B cell (primary cell): ENCODE results near the gene TSPAN15. TPM values are rescaled to one million over a fixed set of nuclear protein-coding genes. Genes with fewer than 3 reads are reported as not detected.

Source experiments
- ATAC-seq: fragments of 200-7000 bp; cut with Tn5 transposase; one replicate; pipeline ENCODE4 v1.10.0; 2021; ENCODE audit warnings: low read depth, mild to moderate bottlenecking, moderate number of reproducible peaks, moderate library complexity
- CTCF ChIA-PET: fragments of 350-600 bp; sonication (Branson Sonifier 250); formaldehyde crosslinking; loops from one replicate; lab custom pipeline; 2021; ENCODE audit warnings: antibody characterized with exemption, inconsistent platforms; lab: Charles Lee
- POLR2A ChIA-PET: fragments of 350-600 bp; sonication (Branson Sonifier 250); formaldehyde crosslinking; loops from one replicate; lab custom pipeline; 2021; ENCODE audit warnings: antibody characterized with exemption; lab: Charles Lee
- DNase-seq: peaks from one replicate; pipeline ENCODE4 v3.0.0; 2013
- H2AFZ ChIP-seq: 2 replicates; pipeline ENCODE4 v1.6.1; 2012; ENCODE audit warnings: mild to moderate bottlenecking, low read depth, low read length; ENCODE audit not compliant: insufficient read depth, poor library complexity, severe bottlenecking
- H3K27ac ChIP-seq, 2 donors: 1 replicate in 1 of 2; 2 replicates in 1 of 2; pipeline ENCODE4 v1.5.1; 2012 to 2013; ENCODE audit warnings: low read length in 2 of 2, mild to moderate bottlenecking in 2 of 2, moderate library complexity in 1 of 2
- H3K27me3 ChIP-seq, 4 experiments: fragments of 200-600 bp in 1 of 4; sonication (generic) in 1 of 4; replicated peaks in 1 of 4; 1 replicate in 2 of 4; 2 replicates in 2 of 4; pipeline versions ENCODE4 v1.6.1 to v1.7.0; 2013 to 2016; ENCODE audit warnings: low read length in 3 of 4, mild to moderate bottlenecking in 2 of 4, mixed read lengths in 1 of 4, moderate library complexity in 1 of 4; ENCODE audit not compliant: insufficient read depth in 4 of 4, control insufficient read depth in 3 of 4; ENCODE audit errors: control extremely low read depth in 1 of 4
- H3K36me3 ChIP-seq, 2 experiments: replicated peaks in 1 of 2; 1 replicate in 1 of 2; 2 replicates in 1 of 2; pipeline versions ENCODE4 v1.6.1 to v1.7.1; 2013; ENCODE audit warnings: low read length in 1 of 2; ENCODE audit not compliant: insufficient read depth in 2 of 2, control insufficient read depth in 1 of 2; ENCODE audit errors: control extremely low read depth in 1 of 2, extremely low read depth in 1 of 2
- H3K4me1 ChIP-seq, 2 donors: fragments of 200-600 bp in 1 of 2; sonication (generic) in 1 of 2; 1 replicate in 1 of 2; 2 replicates in 1 of 2; pipeline versions ENCODE4 v1.5.1 to v1.6.1; 2013 to 2017; ENCODE audit warnings: low read length in 2 of 2; ENCODE audit not compliant: control insufficient read depth in 2 of 2, insufficient read depth in 2 of 2
- H3K4me2 ChIP-seq: replicated peaks from 2 replicates; pipeline ENCODE3; 2012; ENCODE audit warnings: mild to moderate bottlenecking, low read depth, low read length; ENCODE audit not compliant: poor library complexity, severe bottlenecking
- H3K4me3 ChIP-seq, 5 experiments: fragments of 200-600 bp in 1 of 5; sonication (generic) in 1 of 5; 1 replicate in 3 of 5; 2 replicates in 2 of 5; pipeline versions ENCODE4 v1.5.1 to v1.7.0; 2011 to 2016; ENCODE audit warnings: low read length in 4 of 5, mild to moderate bottlenecking in 4 of 5, low read depth in 2 of 5, control low read depth in 1 of 5, moderate library complexity in 1 of 5; ENCODE audit not compliant: insufficient read depth in 1 of 5; ENCODE audit errors: control extremely low read depth in 1 of 5, extremely low read depth in 1 of 5
- H3K79me2 ChIP-seq: fragments of 200-600 bp; sonication (generic); one replicate; pipeline ENCODE4 v1.6.0; 2016; ENCODE audit warnings: low read length; ENCODE audit not compliant: control insufficient read depth, insufficient read depth
- H3K9ac ChIP-seq: fragments of 200-600 bp; sonication (generic); 2 replicates; pipeline ENCODE4 v1.6.1; 2017; ENCODE audit warnings: mild to moderate bottlenecking, low read length, moderate library complexity
- H3K9me3 ChIP-seq, 3 donors: one replicate each; pipeline versions ENCODE4 v1.6.1 to v1.7.1; 2013; ENCODE audit warnings: low read length in 2 of 3; ENCODE audit not compliant: control insufficient read depth in 2 of 3, insufficient read depth in 1 of 3; ENCODE audit errors: control extremely low read depth in 1 of 3
- H4K20me1 ChIP-seq: 2 replicates; pipeline ENCODE4 v1.6.0; 2012; ENCODE audit warnings: mild to moderate bottlenecking, low read length; ENCODE audit not compliant: insufficient read depth, control insufficient read depth, poor library complexity, severe bottlenecking
- H3K27ac Mint-ChIP-seq: one replicate; pipeline ENCODE4 v1.8.0; 2021; ENCODE audit warnings: mixed read lengths
- H3K27me3 Mint-ChIP-seq: one replicate; pipeline ENCODE4 v1.8.0; 2021; ENCODE audit warnings: mixed read lengths
- H3K4me1 Mint-ChIP-seq: one replicate; pipeline ENCODE4 v1.8.0; 2021; ENCODE audit warnings: mixed read lengths
- H3K4me3 Mint-ChIP-seq: one replicate; pipeline ENCODE4 v1.8.0; 2021; ENCODE audit warnings: mixed read lengths
- H3K9me3 Mint-ChIP-seq: one replicate; pipeline ENCODE4 v1.8.0; 2022; ENCODE audit warnings: mixed read lengths; ENCODE audit not compliant: insufficient read depth
- EZH2 ChIP-seq: IDR thresholded peaks from 2 replicates; pipeline ENCODE4 v1.6.1; 2012; ENCODE audit warnings: borderline replicate concordance, low read depth, mild to moderate bottlenecking, moderate library complexity, low read length; ENCODE audit not compliant: insufficient read depth, poor library complexity, severe bottlenecking
- WGBS: methylation state at CpG from one replicate; pipeline ENCODE4 v1.1.5; 2013; ENCODE audit warnings: missing lambda C conversion rate; ENCODE audit not compliant: insufficient coverage; 5-methylcytosine and 5-hydroxymethylcytosine counted together
- intact Hi-C: fragments of 100-400 bp; cut with micrococcal nuclease; formaldehyde crosslinking; loops from one replicate; pipeline ENCODE4 v1.10.0; 2022
- polyA plus RNA-seq: library from polyadenylated mRNA; depleted of rRNA; stranded (reverse); fragments of >200 nt; gene quantifications from 2 replicates; pipeline ENCODE4 v1.2.3, GENCODE V29; 2012
- total RNA-seq, 2 donors: library from RNA; stranded (reverse); fragments of 120-200 nt in 1 of 2; gene quantifications; 1 replicate in 1 of 2; 2 replicates in 1 of 2; pipeline versions ENCODE4 v1.2.3 to v1.2.4, GENCODE V29; 2013 to 2022
- TF ChIP-seq, protein P1 (sequence below): fragments of 200-600 bp; IDR thresholded peaks from one replicate; pipeline ENCODE4 v1.8.0; 2022; ENCODE audit warnings: antibody characterized with exemption, mild to moderate bottlenecking

TSPAN15 gene
- total and polyA plus RNA-seq, 2 donors (not counting 1 experiment from before 2014, with no cell fraction given) = 0.13 to 0.52 TPM

DNA sequence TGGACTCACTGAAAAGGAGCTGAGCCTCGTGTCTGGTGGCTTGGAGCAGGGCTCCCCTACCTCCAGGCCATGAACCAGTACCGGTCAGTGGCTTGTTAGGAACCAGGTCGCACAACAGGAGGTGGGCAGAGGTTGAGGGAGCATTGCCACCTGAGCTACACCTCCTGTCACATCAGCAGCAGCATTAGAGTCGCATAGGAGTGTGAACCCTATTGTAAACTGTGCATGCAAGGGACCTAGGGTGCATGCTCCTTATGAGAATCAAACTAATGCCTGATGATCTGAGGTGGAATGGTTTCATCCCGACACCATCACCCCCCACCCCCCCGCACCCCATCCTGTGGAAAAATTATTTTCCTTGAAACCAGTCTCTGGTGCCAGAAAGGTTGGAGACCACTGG, 50.4 kb downstream of the TSPAN15 start:
- H3K27me3 ChIP-seq = no peaks in the 10 kb centered on the region
- DNase-seq = no peak
- intact Hi-C loops = no loop called here
- ChIA-PET POLR2A (no interaction called here), CTCF (no interaction called here)
- H3K36me3 ChIP-seq = no peaks in the 10 kb centered on the region
- WGBS = 56% methylated on average over 2 of the region's 6 CpGs
- H3K4me3 Mint-ChIP-seq = no peak overlapping the region
- no peaks in the 10 kb centered on the region for H3K4me1 Mint-ChIP-seq
- no peaks in the 10 kb centered on the region for H4K20me1 ChIP-seq
- peaks cover 6% of the 10 kb centered on the region for H3K27me3 Mint-ChIP-seq
- ATAC-seq = no peak
- H3K9ac ChIP-seq = no peak overlapping the region
- H2AFZ ChIP-seq = no peak overlapping the region
- H3K27ac ChIP-seq = no peak overlapping the region
- no peak for TF ChIP-seq EZH2
- TF ChIP-seq, protein P1, sequence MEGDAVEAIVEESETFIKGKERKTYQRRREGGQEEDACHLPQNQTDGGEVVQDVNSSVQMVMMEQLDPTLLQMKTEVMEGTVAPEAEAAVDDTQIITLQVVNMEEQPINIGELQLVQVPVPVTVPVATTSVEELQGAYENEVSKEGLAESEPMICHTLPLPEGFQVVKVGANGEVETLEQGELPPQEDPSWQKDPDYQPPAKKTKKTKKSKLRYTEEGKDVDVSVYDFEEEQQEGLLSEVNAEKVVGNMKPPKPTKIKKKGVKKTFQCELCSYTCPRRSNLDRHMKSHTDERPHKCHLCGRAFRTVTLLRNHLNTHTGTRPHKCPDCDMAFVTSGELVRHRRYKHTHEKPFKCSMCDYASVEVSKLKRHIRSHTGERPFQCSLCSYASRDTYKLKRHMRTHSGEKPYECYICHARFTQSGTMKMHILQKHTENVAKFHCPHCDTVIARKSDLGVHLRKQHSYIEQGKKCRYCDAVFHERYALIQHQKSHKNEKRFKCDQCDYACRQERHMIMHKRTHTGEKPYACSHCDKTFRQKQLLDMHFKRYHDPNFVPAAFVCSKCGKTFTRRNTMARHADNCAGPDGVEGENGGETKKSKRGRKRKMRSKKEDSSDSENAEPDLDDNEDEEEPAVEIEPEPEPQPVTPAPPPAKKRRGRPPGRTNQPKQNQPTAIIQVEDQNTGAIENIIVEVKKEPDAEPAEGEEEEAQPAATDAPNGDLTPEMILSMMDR = no peak
- H3K27ac Mint-ChIP-seq = no peak overlapping the region
- H3K9me3 ChIP-seq = no peaks in the 10 kb centered on the region
- H3K4me1 ChIP-seq = no peaks in the 10 kb centered on the region
- H3K4me3 ChIP-seq = no peak overlapping the region
- H3K79me2 ChIP-seq = no peaks in the 10 kb centered on the region
- H3K4me2 ChIP-seq = no peak overlapping the region
- H3K9me3 Mint-ChIP-seq = no peaks in the 10 kb centered on the region

DNA sequence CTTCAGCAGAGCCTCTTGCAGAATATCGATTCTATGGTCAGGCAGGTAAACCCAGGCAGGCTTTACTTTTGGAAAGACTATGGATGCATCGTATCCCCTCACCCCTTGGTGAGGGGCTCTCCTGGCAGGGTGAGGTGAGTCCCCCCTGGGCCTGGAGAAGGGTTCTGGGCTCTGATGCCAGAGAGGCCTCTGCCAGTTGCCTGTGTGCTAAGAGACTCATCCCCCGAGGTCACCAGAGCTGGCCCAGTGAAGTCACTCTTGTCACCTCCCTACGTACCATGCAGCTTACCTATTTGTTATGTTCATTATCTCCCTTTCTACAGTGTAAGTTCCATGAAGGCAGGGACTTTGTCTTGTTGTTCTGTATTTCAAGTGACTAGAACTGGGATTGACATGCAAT, 51.3 kb downstream of the TSPAN15 start:
- Histone ChIP-seq H3K27me3 (no peaks in the 10 kb centered on the region), H3K9me3 (no peaks in the 10 kb centered on the region), H3K79me2 (no peaks in the 10 kb centered on the region), H3K9ac (no peak overlapping the region), H3K4me2 (no peak overlapping the region), H3K27ac (no peak overlapping the region), H4K20me1 (no peaks in the 10 kb centered on the region), H3K4me1 (peaks cover 0 to under 1% of the 10 kb centered on the region in 2 donors), H3K36me3 (no peaks in the 10 kb centered on the region), H2AFZ (no peak overlapping the region), H3K4me3 (no peak overlapping the region)
- Mint-ChIP-seq H3K27me3 (peaks cover 11% of the 10 kb centered on the region), H3K27ac (no peak overlapping the region), H3K9me3 (no peaks in the 10 kb centered on the region), H3K4me3 (no peak overlapping the region), H3K4me1 (peaks cover 1% of the 10 kb centered on the region)
- POLR2A ChIA-PET = no interaction called here
- TF ChIP-seq, protein P1 = no peak
- no peak for TF ChIP-seq EZH2
- DNase-seq (no peak), ATAC-seq (no peak)
- CTCF ChIA-PET = no interaction called here
- intact Hi-C loops = no loop called here
- 100% methylated on average over 2 of the region's 4 CpGs for WGBS
